HepG2 (cell line): Measurements from ENCODE around the gene UBE2Q2. TPM values are rescaled to one million over a fixed set of nuclear protein-coding genes. Genes with fewer than 3 reads are reported as not detected.

ENCODE experiments used
- ATAC-seq: fragments of 200-7000 bp; cut with Tn5 transposase; 3 replicates; pipeline ENCODE4 v1.9.1; 2020; ENCODE audit warnings: mild to moderate bottlenecking, moderate library complexity
- BruUV-seq: library from RNA; stranded (reverse); fragments of 400-500 nt; replicated peaks from 2 replicates; lab custom pipeline; 2021; lab: Mats Ljungman, UMichigan
- CTCF ChIA-PET: fragments of 300-600 bp; formaldehyde crosslinking; extraction: SDS; loops from one replicate; lab custom pipeline; 2021; ENCODE audit warnings: low total read pairs, inconsistent platforms, low intra/inter-chr PET ratio; lab: Yijun Ruan, JAX
- POLR2A ChIA-PET: fragments of 350-600 bp; sonication (Branson Sonifier 250); formaldehyde crosslinking; loops from one replicate; lab custom pipeline; 2020; ENCODE audit warnings: antibody characterized with exemption, inconsistent platforms; lab: Yijun Ruan, JAX
- DNase-seq: peaks from one replicate; pipeline ENCODE4 v3.0.0-alpha.2; 2015; ENCODE audit warnings: low spot score
- FAIRE-seq: peaks from 3 replicates; lab custom pipeline; 2011; peaks lifted over from hg19 to GRCh38; lab: Jason Lieb, UNC
- H2AFZ ChIP-seq: one replicate; pipeline ENCODE4 v1.6.1; 2011; ENCODE audit warnings: low read length, inconsistent platforms
- H3K27ac ChIP-seq: fragments of 300-600 bp; 3 replicates; pipeline ENCODE4 v1.8.0; 2011; ENCODE audit warnings: mixed run types, mild to moderate bottlenecking, mixed read lengths, low read length, inconsistent platforms; ENCODE audit not compliant: insufficient read depth; ENCODE audit errors: extremely low read length
- H3K27me3 ChIP-seq, 2 experiments: fragments of 200-600 bp in 1 of 2; 2 replicates in 1 of 2; 3 replicates in 1 of 2; pipeline versions ENCODE4 v1.6.0 to v1.8.0; 2011; ENCODE audit warnings: low read length in 2 of 2, mild to moderate bottlenecking in 2 of 2, moderate library complexity in 2 of 2, inconsistent platforms in 1 of 2; ENCODE audit not compliant: insufficient read depth in 2 of 2, control insufficient read depth in 1 of 2
- H3K36me3 ChIP-seq, 2 experiments: fragments of 200-600 bp in 1 of 2; replicated peaks in 1 of 2; 2 replicates in 1 of 2; 3 replicates in 1 of 2; pipeline versions ENCODE4 v1.5.1 to v1.8.0; 2011; ENCODE audit warnings: low read length in 2 of 2, inconsistent platforms in 1 of 2; ENCODE audit not compliant: insufficient read depth in 2 of 2, control insufficient read depth in 1 of 2
- H3K4me1 ChIP-seq: 2 replicates; pipeline ENCODE4 v1.5.1; 2012; ENCODE audit warnings: low read length, inconsistent platforms; ENCODE audit not compliant: insufficient read depth
- H3K4me2 ChIP-seq: 2 replicates; pipeline ENCODE4 v1.6.0; 2011; ENCODE audit warnings: low read depth, low read length, inconsistent platforms
- H3K4me3 ChIP-seq, 3 experiments: fragments of 200-600 bp in 1 of 3; sonication (generic), shearing (Covaris generic) in 1 of 3; replicated peaks in 1 of 3; 2 replicates each; pipeline ENCODE4 v1.5.1; 2011 to 2016; ENCODE audit warnings: low read length in 3 of 3, inconsistent platforms in 2 of 3, low read depth in 2 of 3, mild to moderate bottlenecking in 2 of 3, control low read depth in 1 of 3, mixed read lengths in 1 of 3; ENCODE audit not compliant: insufficient read depth in 1 of 3
- H3K79me2 ChIP-seq: one replicate; pipeline ENCODE4 v1.6.1; 2011; ENCODE audit warnings: low read length, inconsistent platforms; ENCODE audit not compliant: insufficient read depth
- H3K9ac ChIP-seq: 2 replicates; pipeline ENCODE4 v1.6.0; 2011; ENCODE audit warnings: mild to moderate bottlenecking, low read depth, low read length, inconsistent platforms; ENCODE audit not compliant: insufficient read depth
- H3K9me3 ChIP-seq: 2 replicates; pipeline ENCODE4 v1.5.1; 2012; ENCODE audit warnings: mild to moderate bottlenecking, low read length
- H4K20me1 ChIP-seq: 2 replicates; pipeline ENCODE4 v1.6.0; 2011; ENCODE audit warnings: inconsistent platforms, mild to moderate bottlenecking, low read length, moderate library complexity; ENCODE audit not compliant: insufficient read depth
- CCDC6 ChIP-seq: sonication (generic); formaldehyde crosslinking; IDR thresholded peaks from 2 replicates; pipeline ENCODE4 v1.8.1; 2022; ENCODE audit warnings: mild to moderate bottlenecking, missing genetic modification reagents, moderate library complexity
- HOXA3 ChIP-seq: sonication (generic); formaldehyde crosslinking; IDR thresholded peaks from 2 replicates; pipeline ENCODE4 v1.5.0; 2020; ENCODE audit warnings: missing genetic modification reagents
- KLF6 ChIP-seq: IDR thresholded peaks from 2 replicates; pipeline ENCODE4 v1.8.0; 2016; ENCODE audit warnings: missing biosample characterization, missing genetic modification reagents
- NFAT5 ChIP-seq: sonication (generic); formaldehyde crosslinking; IDR thresholded peaks from 2 replicates; pipeline ENCODE4 v1.4.0; 2020; ENCODE audit warnings: missing genetic modification reagents
- TFAP4 ChIP-seq: sonication (generic); IDR thresholded peaks from 2 replicates; pipeline ENCODE4 v1.6.1; 2016; ENCODE audit warnings: low read depth, borderline replicate concordance
- THAP8 ChIP-seq: sonication (generic); formaldehyde crosslinking; IDR thresholded peaks from 2 replicates; pipeline ENCODE4 v1.5.1; 2020; ENCODE audit warnings: missing genetic modification reagents, mild to moderate bottlenecking, borderline replicate concordance
- ZBTB49 ChIP-seq: sonication (generic); formaldehyde crosslinking; IDR thresholded peaks from 2 replicates; pipeline ENCODE4 v1.4.0; 2020; ENCODE audit warnings: missing genetic modification reagents, borderline replicate concordance
- ZNF121 ChIP-seq: sonication (generic); formaldehyde crosslinking; IDR thresholded peaks from 2 replicates; pipeline ENCODE4 v1.5.0; 2020; ENCODE audit warnings: mild to moderate bottlenecking, missing genetic modification reagents
- ZNF549 ChIP-seq: sonication (generic); formaldehyde crosslinking; IDR thresholded peaks from 2 replicates; pipeline ENCODE4 v1.5.0; 2020; ENCODE audit warnings: missing genetic modification reagents
- WGBS: methylation state at CpG from one replicate; pipeline ENCODE4 v1.1.6; 2017; ENCODE audit warnings: low lambda C conversion rate; 5-methylcytosine and 5-hydroxymethylcytosine counted together
- in situ Hi-C: cut with HindIII; loops from 2 replicates; pipeline ENCODE4 v1.10.0; 2017; ENCODE audit warnings: low pct_unique_long_range_greater_than_20kb; ENCODE audit not compliant: extremely low pct_ligation_motif_present
- intact Hi-C: fragments of 100-400 bp; cut with micrococcal nuclease; formaldehyde crosslinking; loops from one replicate; pipeline ENCODE4 v1.10.0; 2022; ENCODE audit not compliant: unreplicated experiment
- polyA plus RNA-seq, 8 experiments: library from polyadenylated mRNA; depleted of rRNA in 3 of 8; stranded (reverse) in 7 of 8; unstranded in 1 of 8; fragments of >200 nt; fragmentation: Illumina TruSeq in 4 of 8; extraction: Trizol in 4 of 8; gene quantifications; 2 replicates each; pipeline versions ENCODE4 v1.2.1 to v1.2.3, GENCODE V29; 2011 to 2016; ENCODE audit warnings: low read depth in 4 of 8, missing spikeins in 1 of 8, mixed read lengths in 1 of 8; ENCODE audit not compliant: insufficient read depth in 1 of 8
- total RNA-seq, 5 experiments: library from RNA; depleted of rRNA; stranded (reverse); fragments of >200 nt; fragmentation: Illumina TruSeq; extraction: Trizol; gene quantifications; 2 replicates each; pipeline ENCODE4 v1.2.3, GENCODE V29; 2016; ENCODE audit warnings: low read depth in 1 of 5
- TF ChIP-seq, protein P1 (sequence below): sonication (generic); formaldehyde crosslinking; IDR thresholded peaks from 2 replicates; pipeline ENCODE4 v1.5.0; 2020; ENCODE audit warnings: missing genetic modification reagents

Gene UBE2Q2
- total and polyA plus RNA-seq, 2 of the 13 experiments (the other 11 are each of a cell fraction or from before 2014, with no cell fraction given), result 10.6 to 20.4 TPM

DNA sequence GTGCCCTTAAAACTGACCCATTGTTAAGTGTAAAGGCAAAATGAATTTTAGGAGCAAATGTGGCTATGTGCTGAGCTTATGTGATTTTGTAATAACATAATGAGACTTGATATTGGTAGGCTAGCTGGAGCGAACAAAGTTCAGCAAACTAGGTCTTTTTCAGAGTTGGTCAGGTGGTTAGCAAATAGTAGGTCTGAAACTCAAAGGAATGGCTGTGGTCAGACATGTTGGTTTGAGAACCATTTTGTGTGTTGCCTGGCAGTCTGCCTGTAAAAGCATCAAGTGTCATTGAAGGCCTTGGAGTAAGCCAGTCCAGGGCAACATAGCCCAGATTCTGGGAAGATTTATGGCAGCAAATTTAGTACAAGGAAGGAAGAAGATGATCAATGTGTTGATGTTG is 76.8 kb downstream of the UBE2Q2 start:
- in situ Hi-C loops, result loop anchor here (10.0 kb wide), 2 partner anchors 105 to 195 kb away; a partner anchor contains a TSS
- no peak overlapping the region for H3K4me3 ChIP-seq
- H3K9me3 ChIP-seq, result no peaks in the 10 kb centered on the region
- H3K79me2 ChIP-seq, result peaks cover 47% of the 10 kb centered on the region
- no peak overlapping the region for H3K27ac ChIP-seq
- CTCF ChIA-PET, result no interaction called here
- DNase-seq, result peak; percentile 13
- no TSS peak for BruUV-seq
- H2AFZ ChIP-seq, result no peak overlapping the region
- no peak for ATAC-seq
- 100% methylated on average over 1 of the region's 1 CpG for WGBS
- peak; percentile 43 for FAIRE-seq
- H3K4me1 ChIP-seq, result peaks cover 25% of the 10 kb centered on the region
- no peak overlapping the region for H3K9ac ChIP-seq
- no peaks in the 10 kb centered on the region; a peak in 1 of 5 replicates for H3K27me3 ChIP-seq
- TF ChIP-seq KLF6 (CRISPR knock-in tag), result no peak
- TF ChIP-seq ZNF121 (CRISPR knock-in tag), result no peak
- no peak for TF ChIP-seq ZNF549 (CRISPR knock-in tag)
- TF ChIP-seq NFAT5 (CRISPR knock-in tag), result no peak
- TF ChIP-seq HOXA3, result no peak
- no peak for TF ChIP-seq ZBTB49 (CRISPR knock-in tag)
- no peak for TF ChIP-seq TFAP4
- no peak for TF ChIP-seq CCDC6
- TF ChIP-seq, protein P1, sequence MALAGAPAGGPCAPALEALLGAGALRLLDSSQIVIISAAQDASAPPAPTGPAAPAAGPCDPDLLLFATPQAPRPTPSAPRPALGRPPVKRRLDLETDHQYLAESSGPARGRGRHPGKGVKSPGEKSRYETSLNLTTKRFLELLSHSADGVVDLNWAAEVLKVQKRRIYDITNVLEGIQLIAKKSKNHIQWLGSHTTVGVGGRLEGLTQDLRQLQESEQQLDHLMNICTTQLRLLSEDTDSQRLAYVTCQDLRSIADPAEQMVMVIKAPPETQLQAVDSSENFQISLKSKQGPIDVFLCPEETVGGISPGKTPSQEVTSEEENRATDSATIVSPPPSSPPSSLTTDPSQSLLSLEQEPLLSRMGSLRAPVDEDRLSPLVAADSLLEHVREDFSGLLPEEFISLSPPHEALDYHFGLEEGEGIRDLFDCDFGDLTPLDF (CRISPR knock-in tag), result no peak
- TF ChIP-seq THAP8 (CRISPR knock-in tag), result no peak
- TF ChIP-seq, all 625 proteins: peak for 0
- peaks cover 10% of the 10 kb centered on the region; the same call in 1 of the 2 replicates for H4K20me1 ChIP-seq
- no peak overlapping the region for H3K4me2 ChIP-seq
- peaks cover 9 to 71% of the 10 kb centered on the region in 2 experiments for H3K36me3 ChIP-seq
- POLR2A ChIA-PET, result interaction anchor here (1.5 kb wide), 1 partner anchor 16 kb away, joined by 4 read pairs; no protein-coding TSS in a partner anchor
- intact Hi-C loops, result loop anchor here (10.0 kb wide), 1 partner anchor 195 kb away; a partner anchor contains a TSS
